Right forelimb (tissue), 1 donor: Measurements from ENCODE around the gene RPL12.

Source experiments
- DNase-seq: peaks from one replicate; pipeline ENCODE4 v3.0.0-alpha.2; 2018

Gene RPL12

DNA sequence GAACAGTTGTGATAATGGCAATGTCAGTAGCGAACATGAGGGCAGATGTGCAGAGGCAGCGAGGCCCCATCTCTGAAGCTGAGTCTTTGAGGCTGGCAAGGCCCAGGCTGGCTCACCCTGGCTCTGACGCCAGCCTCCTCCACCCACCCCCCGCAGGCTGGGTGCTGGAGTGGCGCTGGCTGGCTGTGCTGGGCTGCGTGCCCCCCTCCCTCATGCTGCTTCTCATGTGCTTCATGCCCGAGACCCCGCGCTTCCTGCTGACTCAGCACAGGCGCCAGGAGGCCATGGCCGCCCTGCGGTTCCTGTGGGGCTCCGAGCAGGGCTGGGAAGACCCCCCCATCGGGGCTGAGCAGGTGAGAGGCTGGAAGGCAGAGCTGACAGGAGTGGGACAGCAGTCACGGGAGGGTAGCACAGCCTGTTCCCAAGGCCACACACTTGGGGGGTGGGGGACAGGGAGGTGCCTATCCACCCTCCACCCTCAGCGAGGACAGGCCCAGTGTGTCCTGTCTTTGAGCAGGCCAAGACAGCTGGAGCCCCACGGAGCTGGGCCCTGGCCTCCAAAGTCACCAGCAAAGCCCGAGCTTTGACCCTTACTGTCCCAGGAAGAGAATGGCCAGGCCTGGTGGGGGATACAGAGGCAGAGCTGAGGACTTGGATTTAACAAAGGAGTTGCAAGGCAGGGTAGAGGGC is 48.7 kb downstream of the RPL12 start:
- no peak for DNase-seq

DNA sequence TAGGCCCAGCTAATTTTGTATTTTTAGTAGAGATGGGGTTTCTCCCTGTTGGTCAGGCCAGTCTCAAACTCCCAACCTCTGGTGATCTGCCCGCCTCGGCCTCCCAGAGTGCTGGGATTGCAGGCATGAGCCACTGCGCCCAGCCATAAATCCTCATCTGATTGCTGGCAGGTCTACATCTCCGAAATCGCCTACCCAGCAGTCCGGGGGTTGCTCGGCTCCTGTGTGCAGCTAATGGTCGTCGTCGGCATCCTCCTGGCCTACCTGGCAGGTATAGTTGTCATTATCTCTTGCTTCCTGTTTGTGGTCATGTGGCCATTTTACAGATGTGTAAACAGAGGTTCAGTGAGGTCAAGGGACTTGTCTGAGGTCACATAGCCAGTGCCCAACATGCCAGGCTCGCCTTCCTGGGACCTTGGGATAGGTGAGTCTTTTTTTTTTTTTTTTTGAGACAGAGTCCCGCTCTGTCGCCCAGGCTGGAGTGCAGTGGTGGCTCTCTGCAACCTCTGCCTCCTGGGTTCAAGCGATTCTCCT is 51.4 kb downstream of the RPL12 start:
- DNase-seq = no peak

DNA sequence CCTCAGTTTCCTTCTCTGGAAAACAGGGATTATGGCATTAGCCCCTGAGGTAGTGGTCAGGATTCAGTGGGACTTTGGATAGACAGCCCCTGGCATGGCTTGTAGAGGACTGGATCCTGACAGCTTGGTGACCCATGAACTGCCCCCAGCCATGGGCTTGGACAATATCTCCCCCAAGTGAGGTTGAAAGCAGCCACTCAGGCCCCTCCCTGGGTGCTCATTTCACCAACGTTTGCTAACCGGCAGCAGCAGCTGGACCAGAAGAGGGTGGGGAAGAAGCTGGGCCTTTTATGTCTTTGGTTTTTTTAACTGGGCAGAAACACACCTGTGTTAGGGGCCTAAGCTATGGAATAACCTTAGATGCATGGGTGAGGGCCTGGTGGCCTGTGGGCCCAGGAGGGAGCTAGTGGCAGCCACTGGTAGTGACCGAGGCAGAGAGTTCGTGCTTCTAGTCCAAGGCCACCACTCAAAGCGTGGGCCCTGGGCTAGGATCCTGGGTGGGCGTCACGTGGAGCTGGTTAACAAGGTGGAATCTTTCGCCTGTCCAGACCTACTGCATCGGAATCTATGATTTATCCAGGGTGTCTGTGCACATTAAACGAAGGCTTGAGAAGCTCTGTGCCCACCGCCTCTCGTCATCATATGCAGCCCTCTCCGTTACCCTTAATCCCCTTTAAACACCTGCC is 52.3 kb downstream of the RPL12 start:
- DNase-seq = no peak

DNA sequence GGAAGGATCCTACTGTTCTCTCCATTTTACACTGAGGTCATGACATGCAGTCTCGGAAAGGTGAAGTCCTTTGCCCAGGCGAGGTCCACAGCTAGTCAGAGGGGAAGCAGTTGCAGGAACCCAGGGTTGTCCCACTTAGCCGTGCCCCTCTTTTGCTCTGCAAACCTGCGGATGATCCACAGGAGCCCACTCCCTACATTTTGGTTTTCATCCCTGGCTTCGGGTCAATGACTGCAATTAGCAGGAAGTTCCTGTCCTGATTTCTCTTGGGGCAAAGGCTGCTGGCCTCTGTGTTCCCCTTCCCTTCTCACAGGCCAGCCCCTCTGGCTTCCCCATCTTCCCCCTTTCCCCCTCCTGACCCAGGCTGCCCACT is 52.9 kb downstream of the RPL12 start:
- no peak for DNase-seq
